Epidermal melanocyte (primary cell): ENCODE results near the gene MXRA7.
"Not testable (repeated sequence)": the region's sequence is repeated elsewhere in the genome, so short reads cannot be mapped to it uniquely, and the experiment has no call there.

Experiments
- DNase-seq: peaks from one replicate; pipeline ENCODE4 v3.0.0; 2011; ENCODE audit warnings: low spot score; ENCODE audit not compliant: insufficient read length

Gene MXRA7

DNA sequence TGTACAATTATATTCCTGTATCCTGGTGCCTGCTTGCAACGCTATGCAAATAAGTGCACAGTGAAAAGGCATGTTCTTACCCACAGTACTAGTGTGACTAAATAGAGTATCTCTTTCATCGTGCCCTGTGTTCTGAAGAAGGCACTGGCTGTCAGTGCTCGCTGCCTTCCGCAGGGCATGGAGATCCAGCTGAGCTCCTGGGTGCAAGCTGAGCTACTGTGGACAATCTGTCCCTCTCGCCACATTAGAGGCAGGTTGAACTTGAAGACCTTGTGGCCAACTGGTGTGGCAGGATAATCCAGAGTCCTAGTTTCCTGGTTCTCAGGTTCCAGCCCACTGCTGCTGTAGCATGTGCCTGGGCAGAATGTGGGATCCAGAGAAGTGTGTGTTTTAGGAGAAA lies 65.3 kb downstream of the MXRA7 start:
- no peak for DNase-seq

DNA sequence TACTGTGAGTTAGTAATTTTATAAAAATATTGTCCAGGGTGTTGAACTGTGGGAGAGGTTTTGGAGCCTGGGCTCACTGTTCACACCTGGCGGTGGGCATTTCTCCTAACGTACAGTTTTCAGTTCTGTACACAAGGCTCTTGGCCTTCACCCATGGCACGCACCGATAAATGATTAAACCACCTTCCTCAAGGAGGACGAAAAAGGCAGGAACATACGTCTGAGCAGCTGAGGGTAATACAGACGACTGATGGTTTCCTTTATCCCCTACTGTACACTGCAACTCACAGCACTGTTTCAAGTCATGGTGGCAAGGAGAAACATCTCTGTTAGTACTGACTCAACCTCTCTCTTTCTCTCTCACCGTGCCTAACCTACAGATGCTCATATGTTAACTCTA lies 65.8 kb downstream of the MXRA7 start:
- DNase-seq, result no peak

DNA sequence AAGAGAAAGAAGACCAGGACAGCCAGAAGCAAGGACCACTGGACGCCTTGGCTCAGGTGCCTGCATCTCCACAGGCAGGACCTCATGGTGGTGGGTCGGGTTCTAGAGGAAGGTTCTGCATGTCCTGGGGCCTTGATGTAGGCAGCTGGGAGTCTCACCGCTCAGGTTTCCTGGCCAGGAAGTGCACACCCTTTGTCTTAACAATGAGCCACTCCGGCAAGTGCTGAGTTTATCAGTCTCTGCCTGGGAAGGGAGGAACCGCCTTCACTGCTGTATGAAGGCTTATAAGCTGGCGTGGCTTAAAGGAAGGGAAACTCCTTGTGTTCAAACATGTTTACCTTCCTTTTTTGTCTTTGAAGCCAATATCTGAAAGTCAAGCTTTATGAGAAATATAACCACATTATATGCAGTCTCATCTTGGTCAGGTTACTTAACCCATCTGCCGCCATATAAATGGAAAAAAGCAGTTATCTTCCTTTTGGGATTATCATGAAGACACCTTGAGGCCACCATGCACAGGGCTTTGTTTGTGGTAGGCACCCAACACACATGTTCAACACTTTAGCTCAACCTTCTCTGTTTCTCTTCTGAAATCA lies 67.1 kb downstream of the MXRA7 start, which contains the start of gene ST6GALNAC1:
ST6GALNAC1 (minus strand) TSS at position 205 of the 596 bp plus-strand sequence; CDS start at position 86, 119 bp downstream.
- DNase-seq, result no peak

DNA sequence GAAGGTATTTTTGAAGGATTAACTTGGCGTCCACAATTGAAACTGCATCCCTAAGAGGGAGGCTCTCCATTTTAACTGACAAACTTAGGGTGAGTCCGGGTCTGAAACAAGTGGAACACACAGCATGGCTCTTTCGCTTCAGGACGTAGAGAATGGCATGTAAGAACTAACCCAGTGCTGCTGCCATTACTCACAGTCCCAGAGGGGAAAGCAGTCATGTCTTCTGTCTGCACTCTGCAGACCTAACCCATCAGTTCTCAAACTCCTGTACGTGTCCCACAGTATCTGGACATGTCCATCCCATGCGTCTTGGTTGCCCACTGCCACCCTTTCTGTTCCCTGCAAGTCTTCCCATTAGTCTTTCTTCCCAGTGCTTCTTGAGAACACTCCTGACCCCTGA lies 67.8 kb downstream of the MXRA7 start:
- DNase-seq, result no peak

DNA sequence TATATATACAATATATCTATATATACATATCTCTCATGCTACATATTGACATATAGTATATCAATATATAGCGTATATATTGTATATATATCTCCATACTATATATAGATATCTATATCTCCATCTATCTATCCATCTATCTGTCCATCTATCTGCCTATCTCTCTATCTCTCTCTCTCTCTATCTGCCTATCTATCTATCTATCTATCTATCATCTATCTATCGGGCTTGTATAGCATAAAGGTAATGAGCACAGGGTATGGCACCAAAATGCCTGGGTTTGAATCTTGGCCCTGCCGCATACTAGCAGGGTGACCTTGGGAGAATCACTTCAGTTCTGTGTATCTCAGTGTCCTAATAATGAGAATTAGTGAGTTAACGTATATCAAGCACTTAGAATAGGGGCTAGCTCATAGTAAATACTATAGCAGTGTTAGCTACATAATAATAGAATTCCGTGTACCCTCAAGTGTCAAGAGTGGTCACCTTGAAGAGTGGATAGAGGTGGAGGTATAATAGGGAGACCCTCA lies 68.7 kb downstream of the MXRA7 start:
- DNase-seq, result no peak

DNA sequence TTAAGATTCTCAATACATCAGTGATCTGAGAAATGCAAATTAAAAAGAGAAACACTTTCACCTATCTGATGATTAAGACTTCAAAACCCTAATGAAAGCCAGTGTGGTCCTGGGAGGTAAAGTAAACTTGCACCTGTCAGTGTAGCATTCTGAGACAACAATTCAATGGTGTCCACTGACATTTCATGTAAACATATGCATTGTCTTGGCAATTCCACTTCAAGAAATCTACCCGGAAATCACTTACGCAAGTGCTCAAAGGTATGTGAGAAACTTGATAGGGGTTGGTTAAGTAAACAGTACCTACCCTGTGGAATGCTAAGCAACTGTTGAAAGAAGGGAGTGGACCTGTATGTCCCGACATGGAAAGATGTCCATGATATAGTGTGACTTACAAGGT lies 69.3 kb downstream of the MXRA7 start:
- DNase-seq, result no peak

DNA sequence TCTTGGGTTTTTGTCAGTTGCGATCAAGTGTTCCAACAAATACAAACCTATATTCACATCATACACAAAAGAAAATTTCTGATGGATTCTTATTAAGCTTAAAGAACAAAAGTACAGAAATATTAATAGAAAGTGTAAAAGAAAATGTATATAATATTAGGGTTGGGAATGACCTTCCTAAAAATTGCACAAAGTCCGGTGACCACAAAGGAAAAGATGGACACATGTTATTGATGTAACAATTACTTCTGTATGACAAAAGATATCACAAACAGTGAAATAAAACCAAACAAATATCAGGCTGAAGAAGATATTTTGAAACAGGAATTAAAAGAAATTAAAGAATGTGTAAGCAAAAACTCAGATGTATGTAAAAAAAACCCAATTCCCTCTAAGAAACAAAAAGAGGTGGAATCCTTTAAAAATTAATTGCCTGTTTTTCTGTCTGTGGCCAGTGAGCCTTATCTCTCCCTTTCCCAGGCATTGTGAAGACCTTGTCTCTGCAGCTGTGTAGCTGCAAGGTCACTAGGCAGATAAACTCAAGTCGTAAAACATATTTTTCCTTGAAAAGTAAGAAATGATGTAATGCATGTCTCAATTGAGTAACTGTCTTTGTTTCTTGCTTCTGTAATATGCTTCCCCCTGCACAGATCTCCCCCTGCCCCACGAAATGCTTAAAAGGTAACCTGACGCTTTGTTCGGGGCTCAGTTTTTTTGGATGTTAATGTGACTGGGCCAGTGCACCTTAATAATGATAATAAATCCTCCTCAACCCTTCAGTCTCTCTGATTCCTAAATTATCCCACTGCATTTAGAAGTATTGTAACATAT lies 70.0 kb downstream of the MXRA7 start:
- no peak for DNase-seq

DNA sequence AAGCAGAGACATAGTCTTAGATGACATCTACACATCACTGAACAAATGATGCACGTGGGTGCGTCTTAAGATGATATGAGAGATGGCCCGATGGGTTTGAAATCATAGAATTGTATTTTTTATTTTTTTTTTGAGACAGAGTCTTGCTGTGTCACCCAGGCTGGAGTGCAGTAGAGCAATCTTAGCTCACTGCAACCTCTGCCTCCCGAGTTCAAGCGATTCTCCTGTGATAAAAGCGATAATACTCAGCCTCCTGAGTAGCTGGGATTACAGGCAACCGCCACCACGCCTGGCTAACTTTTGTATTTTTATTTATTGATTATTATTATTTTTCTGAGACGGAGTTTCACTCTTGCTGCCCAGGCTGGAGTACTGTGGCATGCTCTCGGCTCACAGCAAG lies 72.5 kb downstream of the MXRA7 start:
- no peak for DNase-seq

DNA sequence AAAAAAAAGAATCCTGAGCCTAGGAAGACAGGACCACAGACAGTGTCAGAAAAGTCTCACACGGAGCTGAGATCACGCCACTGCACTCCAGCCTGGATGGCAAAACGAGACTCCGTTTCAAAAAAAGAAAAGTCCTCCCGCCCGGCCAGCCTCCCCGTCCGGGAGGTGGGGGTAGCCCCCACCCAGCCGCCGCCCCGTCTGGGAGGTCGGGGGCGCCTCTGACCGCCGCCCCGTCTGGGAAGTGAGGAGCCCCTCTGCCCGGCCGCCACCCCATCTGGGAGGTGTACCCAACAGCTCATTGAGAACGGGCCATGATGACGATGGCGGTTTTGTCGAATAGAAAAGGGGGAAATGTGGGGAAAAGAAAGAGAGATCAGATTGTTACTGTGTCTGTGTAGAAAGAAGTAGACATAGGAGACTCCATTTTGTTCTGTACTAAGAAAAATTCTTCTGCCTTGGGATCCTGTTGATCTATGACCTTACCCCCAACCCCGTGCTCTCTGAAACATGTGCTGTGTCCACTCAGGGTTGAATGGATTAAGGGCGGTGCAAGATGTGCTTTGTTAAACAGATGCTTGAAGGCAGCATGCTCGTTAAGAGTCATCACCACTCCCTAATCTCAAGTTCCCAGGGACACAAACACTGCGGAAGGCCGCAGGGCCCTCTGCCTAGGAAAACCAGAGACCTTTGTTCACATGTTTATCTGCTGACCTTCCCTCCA lies 74.1 kb downstream of the MXRA7 start:
- not testable (repeated sequence) for DNase-seq

DNA sequence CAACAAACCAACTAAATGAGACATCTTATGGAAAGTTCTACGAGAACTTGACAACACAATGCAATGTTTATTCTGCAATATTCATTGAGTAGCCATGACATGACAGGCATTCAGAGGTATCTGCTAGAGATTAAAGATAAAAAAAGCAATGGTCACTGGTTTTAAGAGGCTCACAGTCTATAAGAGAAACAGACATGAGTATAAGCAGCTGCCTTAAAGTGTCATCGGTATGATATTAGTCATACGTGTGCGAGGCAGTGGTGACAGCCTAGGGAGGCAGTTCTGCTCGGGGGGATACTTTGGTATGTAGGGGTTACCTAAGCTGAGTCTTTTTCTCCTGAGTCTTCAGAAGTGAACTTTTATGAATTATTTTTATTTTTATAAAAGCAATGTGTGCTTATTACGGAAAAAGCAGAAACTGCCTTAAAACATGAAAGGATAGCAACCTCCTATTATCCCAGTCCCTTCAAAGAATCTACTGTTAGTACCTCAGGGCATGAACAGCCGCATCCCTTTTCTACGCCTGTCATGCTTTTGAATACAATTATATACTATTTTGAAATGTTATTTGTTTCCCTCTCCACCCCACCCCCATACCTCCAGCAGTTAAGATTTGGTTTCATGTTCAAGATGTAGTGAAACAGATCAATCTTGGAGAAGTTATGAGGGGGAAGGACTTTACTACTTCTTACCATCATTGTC lies 75.0 kb downstream of the MXRA7 start:
- DNase-seq, result no peak

DNA sequence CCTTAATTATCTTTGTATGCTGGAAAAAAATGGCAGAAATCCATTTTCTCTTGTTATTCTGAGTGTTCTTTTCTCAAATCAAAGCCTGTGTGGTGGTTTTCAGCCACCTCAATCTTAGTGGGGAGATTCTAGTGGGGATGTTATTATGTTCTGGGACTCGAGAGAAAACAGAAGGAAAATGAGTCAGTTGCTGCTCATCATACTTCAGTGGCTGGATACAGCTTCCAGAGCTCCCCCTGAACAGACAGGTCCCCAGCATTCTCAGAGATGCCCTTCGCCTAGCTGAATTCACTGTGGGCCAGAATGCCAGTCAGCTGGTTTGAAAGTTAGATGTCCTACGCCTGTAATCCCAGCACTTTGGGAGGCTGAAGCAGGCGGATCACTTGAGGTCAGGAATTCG lies 75.7 kb downstream of the MXRA7 start:
- DNase-seq, result no peak

DNA sequence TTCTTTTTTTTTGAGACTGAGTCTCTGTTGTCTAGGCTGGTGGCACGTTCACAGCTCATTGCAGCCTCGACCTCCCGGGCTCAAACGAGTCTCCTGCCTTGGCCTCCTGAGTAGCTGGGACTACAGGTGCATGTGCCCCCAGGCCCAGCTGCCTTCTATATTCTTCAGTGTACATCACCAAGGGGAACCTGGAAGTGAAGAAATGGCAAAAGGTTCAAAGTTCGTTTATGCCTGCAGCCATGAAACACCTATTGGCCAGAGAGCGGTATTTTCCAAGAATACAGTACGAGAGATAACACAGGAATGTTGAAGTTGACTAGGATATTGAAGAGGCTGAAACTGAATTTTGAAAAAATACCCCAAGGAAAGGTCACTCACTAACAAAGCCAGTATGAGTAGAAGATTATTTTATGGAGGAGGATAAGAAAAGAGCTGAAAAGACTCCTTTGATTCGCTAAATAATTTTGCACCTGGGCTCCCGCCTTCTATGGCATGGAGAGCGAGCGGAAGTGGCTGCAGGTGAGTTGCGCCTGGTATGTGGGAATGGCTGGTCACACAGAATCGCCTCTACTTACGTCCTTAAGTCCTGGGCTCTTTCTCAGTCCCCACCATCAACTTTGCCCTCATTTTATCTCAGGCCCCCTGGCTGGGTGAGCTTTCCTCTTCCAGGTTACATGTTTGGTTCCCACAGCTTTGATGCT lies 77.0 kb downstream of the MXRA7 start:
- DNase-seq, result no peak

DNA sequence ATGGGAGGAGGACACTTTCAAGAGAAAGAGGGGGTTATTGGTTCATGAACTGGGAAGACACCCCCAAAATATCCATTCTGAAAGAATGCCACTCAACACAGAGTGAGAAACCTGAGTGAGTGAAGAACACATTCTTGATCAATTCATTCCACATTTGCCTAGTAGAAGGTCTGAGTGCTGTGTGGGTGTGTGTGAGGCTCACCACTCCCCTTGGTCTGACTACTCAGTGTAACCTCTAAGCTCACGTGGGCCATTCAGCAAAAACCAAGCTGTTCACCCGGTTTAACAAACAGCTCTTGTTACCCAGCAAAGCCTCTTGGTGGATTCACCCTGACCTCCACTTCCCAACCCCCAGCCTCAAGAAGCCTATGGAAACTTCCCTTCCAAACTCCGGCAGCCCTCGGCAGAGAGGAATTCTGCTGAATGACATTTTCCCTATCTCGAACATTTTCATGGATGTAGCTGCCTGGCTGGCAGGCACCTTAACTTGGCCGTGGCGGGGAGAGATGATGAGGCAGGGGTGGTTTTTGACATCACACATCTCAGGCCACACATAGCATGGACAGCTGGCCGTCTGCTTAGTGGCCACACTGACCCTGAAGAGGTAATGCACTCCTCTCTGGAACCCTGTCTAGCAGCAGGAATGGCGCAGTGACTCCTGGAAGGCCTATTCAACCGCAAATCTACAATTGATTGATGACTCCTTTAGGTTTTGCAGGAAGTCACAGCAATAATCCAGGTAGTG lies 78.8 kb downstream of the MXRA7 start:
- peak; percentile 60 for DNase-seq

DNA sequence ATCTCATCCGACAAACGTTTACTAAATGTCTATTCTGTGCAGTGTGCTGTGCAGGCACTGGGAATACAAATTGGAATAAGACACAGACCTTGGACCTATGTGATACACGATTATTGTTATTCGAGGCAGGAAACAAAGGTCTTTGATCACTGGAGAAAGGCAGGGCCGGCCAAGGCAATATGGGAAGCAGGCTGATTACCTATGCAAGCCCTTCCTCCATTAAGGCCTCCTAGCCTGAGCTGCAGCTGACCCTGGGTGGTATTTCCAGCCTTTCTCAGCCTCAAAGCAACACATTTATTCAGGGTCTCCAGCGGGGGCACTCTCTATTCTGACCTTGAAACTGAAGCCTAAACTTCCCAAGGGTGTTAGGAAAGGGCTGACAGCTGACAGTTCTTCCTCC lies 80.6 kb downstream of the MXRA7 start:
- DNase-seq, result no peak
